Mesenchymal stem cell (in vitro differentiated cells and primary cell): ENCODE data around the gene BRIX1.

ENCODE experiments used
- DNase-seq: peaks from one replicate; pipeline ENCODE4 v3.0.0-alpha.2; 2013
- H2AFZ ChIP-seq: one replicate; pipeline ENCODE4 v1.6.1; 2013; ENCODE audit warnings: low read depth, mild to moderate bottlenecking, control low read depth, inconsistent platforms, low read length, moderate library complexity
- H2AK5ac ChIP-seq: 2 replicates; pipeline ENCODE4 v1.6.1; 2013; ENCODE audit warnings: low read length, moderate library complexity, mild to moderate bottlenecking, inconsistent platforms; ENCODE audit not compliant: severe bottlenecking
- H2BK120ac ChIP-seq: one replicate; pipeline ENCODE4 v1.6.1; 2013; ENCODE audit warnings: low read depth, mild to moderate bottlenecking, inconsistent platforms, low read length, moderate library complexity
- H2BK12ac ChIP-seq, 2 experiments: one replicate each; pipeline ENCODE4 v1.6.1; 2013; ENCODE audit warnings: inconsistent platforms in 2 of 2, low read length in 2 of 2, mild to moderate bottlenecking in 2 of 2, moderate library complexity in 2 of 2, control low read depth in 1 of 2
- H2BK15ac ChIP-seq: one replicate; pipeline ENCODE4 v1.6.1; 2013; ENCODE audit warnings: mild to moderate bottlenecking, low read depth, inconsistent platforms; ENCODE audit not compliant: poor library complexity, severe bottlenecking
- H2BK5ac ChIP-seq: 2 replicates; pipeline ENCODE4 v1.6.1; 2013; ENCODE audit warnings: low read depth, mild to moderate bottlenecking, low read length, control low read depth, inconsistent platforms; ENCODE audit not compliant: poor library complexity, severe bottlenecking
- H3K14ac ChIP-seq, 2 experiments: one replicate each; pipeline ENCODE4 v1.6.1; 2013; ENCODE audit warnings: inconsistent platforms in 2 of 2, low read length in 2 of 2, control low read depth in 1 of 2, mild to moderate bottlenecking in 1 of 2, moderate library complexity in 1 of 2
- H3K18ac ChIP-seq, 2 experiments: one replicate each; pipeline ENCODE4 v1.6.1; 2013; ENCODE audit warnings: inconsistent platforms in 2 of 2, low read length in 2 of 2, control low read depth in 1 of 2, low read depth in 1 of 2, mild to moderate bottlenecking in 1 of 2
- H3K23ac ChIP-seq, 2 experiments: one replicate each; pipeline ENCODE4 v1.6.1; 2013; ENCODE audit warnings: inconsistent platforms in 2 of 2, low read length in 2 of 2, mild to moderate bottlenecking in 2 of 2, moderate library complexity in 2 of 2, control low read depth in 1 of 2
- H3K27ac ChIP-seq: 2 replicates; pipeline ENCODE4 v1.5.1; 2013; ENCODE audit warnings: mild to moderate bottlenecking, moderate library complexity, low read length, control low read depth, inconsistent platforms; ENCODE audit not compliant: poor library complexity, severe bottlenecking
- H3K27me3 ChIP-seq, 2 experiments: 2 replicates each; pipeline versions ENCODE4 v1.6.1 to v1.7.0; 2013; ENCODE audit warnings: low read length in 2 of 2, mild to moderate bottlenecking in 2 of 2, moderate library complexity in 2 of 2, control low read depth in 1 of 2, inconsistent platforms in 1 of 2; ENCODE audit not compliant: control insufficient read depth in 1 of 2, insufficient read depth in 1 of 2
- H3K36me3 ChIP-seq, 2 experiments: 2 replicates each; pipeline versions ENCODE4 v1.6.1 to v1.7.0; 2013; ENCODE audit warnings: low read length in 2 of 2, control low read depth in 1 of 2, inconsistent platforms in 1 of 2, low read depth in 1 of 2, mild to moderate bottlenecking in 1 of 2; ENCODE audit not compliant: insufficient read depth in 2 of 2, control insufficient read depth in 1 of 2
- H3K4ac ChIP-seq, 2 experiments: one replicate each; pipeline ENCODE4 v1.6.1; 2013; ENCODE audit warnings: inconsistent platforms in 2 of 2, low read length in 2 of 2, mild to moderate bottlenecking in 2 of 2, moderate library complexity in 2 of 2, control low read depth in 1 of 2, low read depth in 1 of 2
- H3K4me1 ChIP-seq: 2 replicates; pipeline ENCODE4 v1.6.1; 2013; ENCODE audit warnings: low read depth, low read length, control low read depth; ENCODE audit not compliant: control insufficient read depth, insufficient read depth
- H3K4me2 ChIP-seq: 2 replicates; pipeline ENCODE4 v1.6.1; 2013; ENCODE audit warnings: low read length, mild to moderate bottlenecking, inconsistent platforms; ENCODE audit not compliant: poor library complexity, severe bottlenecking
- H3K4me3 ChIP-seq, 2 experiments: 2 replicates each; pipeline versions ENCODE4 v1.5.1 to v1.7.0; 2013; ENCODE audit warnings: low read length in 2 of 2, mild to moderate bottlenecking in 2 of 2, control low read depth in 1 of 2, low read depth in 1 of 2; ENCODE audit not compliant: insufficient read depth in 1 of 2
- H3K79me1 ChIP-seq: replicated peaks from 2 replicates; pipeline ENCODE4 v1.6.1; 2013; ENCODE audit warnings: mild to moderate bottlenecking, control low read depth, low read length, inconsistent platforms; ENCODE audit not compliant: poor library complexity, severe bottlenecking
- H3K9ac ChIP-seq: 2 replicates; pipeline ENCODE4 v1.7.0; 2013; ENCODE audit warnings: mild to moderate bottlenecking, low read length, moderate library complexity
- H3K9me3 ChIP-seq: 2 replicates; pipeline ENCODE4 v1.7.0; 2013; ENCODE audit warnings: mild to moderate bottlenecking, low read length; ENCODE audit not compliant: control insufficient read depth
- H4K8ac ChIP-seq: one replicate; pipeline ENCODE4 v1.6.1; 2013; ENCODE audit warnings: inconsistent platforms, mild to moderate bottlenecking, low read length, moderate library complexity
- H4K91ac ChIP-seq: one replicate; pipeline ENCODE4 v1.6.1; 2013; ENCODE audit warnings: mild to moderate bottlenecking, low read length, inconsistent platforms
- WGBS: methylation state at CpG from one replicate; pipeline ENCODE4 v1.1.7; 2013; ENCODE audit warnings: mixed read lengths; 5-methylcytosine and 5-hydroxymethylcytosine counted together

Gene BRIX1

GRCh38 chr5:34932947-34933346 lies 17.4 kb downstream of the BRIX1 start:
- Histone ChIP-seq H3K27ac (no peak overlapping the region), H3K14ac (no peak overlapping the region), H3K9ac (no peak overlapping the region), H2BK15ac (no peak overlapping the region), H3K4me3 (no peak overlapping the region), H2BK12ac (no peak overlapping the region), H4K91ac (no peak overlapping the region), H3K9me3 (no peaks in the 10 kb centered on the region), H2AFZ (no peak overlapping the region), H3K18ac (no peak overlapping the region), H2AK5ac (no peak overlapping the region), H2BK120ac (no peak overlapping the region), H3K36me3 (peaks cover 19 to 38% of the 10 kb centered on the region in 2 experiments), H3K4me1 (peaks cover 5% of the 10 kb centered on the region), H3K79me1 (peaks cover 23% of the 10 kb centered on the region), H4K8ac (no peak overlapping the region), H3K23ac (no peak overlapping the region), H3K27me3 (no peaks in the 10 kb centered on the region), H3K4me2 (no peak overlapping the region), H3K4ac (no peak overlapping the region), H2BK5ac (no peak overlapping the region)
- no CpG with 5 or more reads among the region's 2 CpGs for WGBS
- DNase-seq = no peak

GRCh38 chr5:34941936-34942335 lies 26.4 kb downstream of the BRIX1 start:
- Histone ChIP-seq H2BK5ac (no peak overlapping the region), H4K8ac (no peak overlapping the region), H4K91ac (no peak overlapping the region), H3K36me3 (peaks cover 25 to 93% of the 10 kb centered on the region in 2 experiments), H2AK5ac (no peak overlapping the region), H3K27ac (no peak overlapping the region), H2BK120ac (no peak overlapping the region), H2BK15ac (no peak overlapping the region), H3K23ac (no peak overlapping the region), H3K9ac (no peak overlapping the region), H2BK12ac (no peak overlapping the region), H3K4ac (no peak overlapping the region), H3K4me1 (no peaks in the 10 kb centered on the region), H3K27me3 (no peaks in the 10 kb centered on the region), H3K79me1 (peaks cover 17% of the 10 kb centered on the region), H3K18ac (no peak overlapping the region), H3K4me2 (no peak overlapping the region), H2AFZ (no peak overlapping the region), H3K14ac (no peak overlapping the region), H3K4me3 (no peak overlapping the region), H3K9me3 (no peaks in the 10 kb centered on the region)
- no peak for DNase-seq
- WGBS = 98% methylated on average over 3 of the region's 3 CpGs

GRCh38 chr5:34944044-34944443 lies 28.5 kb downstream of the BRIX1 start:
- H3K27me3 ChIP-seq = no peaks in the 10 kb centered on the region
- no peak overlapping the region for H2BK5ac ChIP-seq
- no peak overlapping the region for H3K18ac ChIP-seq
- no peaks in the 10 kb centered on the region for H3K4me1 ChIP-seq
- H3K79me1 ChIP-seq = peaks cover 8% of the 10 kb centered on the region
- H3K4me3 ChIP-seq = no peak overlapping the region
- H4K91ac ChIP-seq = no peak overlapping the region
- H2BK15ac ChIP-seq = no peak overlapping the region
- no peak overlapping the region for H4K8ac ChIP-seq
- no peaks in the 10 kb centered on the region for H3K9me3 ChIP-seq
- no peak overlapping the region for H2AK5ac ChIP-seq
- no peak overlapping the region for H3K27ac ChIP-seq
- no peak overlapping the region for H3K4me2 ChIP-seq
- H3K4ac ChIP-seq = no peak overlapping the region
- WGBS = 100% methylated on average over 2 of the region's 2 CpGs
- peaks cover 17 to 88% of the 10 kb centered on the region in 2 experiments for H3K36me3 ChIP-seq
- no peak overlapping the region for H3K9ac ChIP-seq
- H3K14ac ChIP-seq = no peak overlapping the region
- H3K23ac ChIP-seq = no peak overlapping the region
- H2BK120ac ChIP-seq = no peak overlapping the region
- no peak for DNase-seq
- H2AFZ ChIP-seq = no peak overlapping the region
- no peak overlapping the region for H2BK12ac ChIP-seq

GRCh38 chr5:34944460-34945047 lies 29.0 kb downstream of the BRIX1 start:
- Histone ChIP-seq H3K14ac (no peak overlapping the region), H3K27ac (no peak overlapping the region), H2BK12ac (no peak overlapping the region), H3K4me2 (no peak overlapping the region), H2AK5ac (no peak overlapping the region), H2BK15ac (no peak overlapping the region), H3K23ac (no peak overlapping the region), H3K4me1 (no peaks in the 10 kb centered on the region), H3K27me3 (no peaks in the 10 kb centered on the region), H3K9ac (no peak overlapping the region), H3K36me3 (peaks cover 17 to 91% of the 10 kb centered on the region in 2 experiments), H2BK120ac (no peak overlapping the region), H2BK5ac (no peak overlapping the region), H3K18ac (no peak overlapping the region), H3K9me3 (no peaks in the 10 kb centered on the region), H3K79me1 (peaks cover 8% of the 10 kb centered on the region), H2AFZ (no peak overlapping the region), H4K91ac (no peak overlapping the region), H4K8ac (no peak overlapping the region), H3K4ac (no peak overlapping the region), H3K4me3 (no peak overlapping the region)
- no peak for DNase-seq
- WGBS = 96% methylated on average over 6 of the region's 11 CpGs
